GF-D8 (cell line): Measurements from ENCODE around the gene PALB2.
A peak's percentile ranks its signal among the peaks of the same experiment; 100 is the strongest.

Experiments used
- DNase-seq: peaks from one replicate; lab custom pipeline; 2025; lab: John Stamatoyannopoulos, UW

PALB2 gene

DNA sequence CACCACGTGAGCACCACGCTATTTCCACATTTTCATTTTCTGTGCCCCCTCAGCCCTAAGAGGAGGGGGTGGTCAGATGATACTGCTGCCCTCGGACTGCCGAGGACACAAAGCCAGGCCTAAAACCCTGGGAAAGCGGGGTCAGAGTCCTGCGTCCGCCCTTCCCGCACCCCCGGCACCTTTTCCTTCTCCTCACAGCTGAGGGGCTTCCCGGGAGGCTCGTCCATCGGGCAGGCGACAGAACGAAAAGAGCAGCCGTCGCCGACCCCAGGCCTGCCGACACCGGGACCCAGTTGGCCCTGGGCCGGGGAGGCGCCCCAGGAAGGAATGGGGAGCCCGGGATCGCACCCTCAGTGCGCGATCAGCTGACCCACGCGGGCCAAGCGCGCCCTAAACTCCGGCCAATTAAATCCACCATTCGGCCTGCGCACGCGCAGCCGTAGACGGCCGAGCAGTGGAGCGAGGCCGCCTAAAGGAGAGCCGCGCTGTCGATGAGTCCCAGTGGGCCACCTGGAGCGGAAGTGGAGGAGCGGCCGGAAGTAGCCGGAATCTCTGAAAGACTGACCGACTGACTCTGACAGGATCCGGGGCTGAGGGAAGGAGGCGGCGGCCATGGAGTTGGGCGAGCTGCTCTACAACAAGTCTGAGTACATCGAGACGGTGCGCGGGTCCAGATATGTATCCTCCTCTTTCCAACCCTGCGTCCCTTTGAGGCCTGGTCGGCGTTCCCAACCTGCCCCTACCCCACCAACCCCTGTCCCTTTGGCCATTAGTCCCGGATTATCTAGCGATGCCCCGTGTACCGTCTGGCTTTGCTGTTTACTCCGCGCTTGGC, at the start of gene PALB2, which contains the start of gene DCTN5:
Gene PALB2, minus strand, starts transcription at position 380 of the 835 bp plus-strand sequence. Its CDS starts 153 bp downstream, at position 227.
Gene DCTN5, plus strand, starts transcription at position 536 of the 835 bp plus-strand sequence. Its CDS starts 77 bp downstream, at position 613.
- peak; percentile 89 for DNase-seq

- no peak for DNase-seq
These were observed 48.5 kb upstream of the PALB2 start for GRCh38 chr16:23689442-23690187.

GRCh38 chr16:23687034-23687808, 46.1 kb upstream of the PALB2 start:
- no peak for DNase-seq

DNA sequence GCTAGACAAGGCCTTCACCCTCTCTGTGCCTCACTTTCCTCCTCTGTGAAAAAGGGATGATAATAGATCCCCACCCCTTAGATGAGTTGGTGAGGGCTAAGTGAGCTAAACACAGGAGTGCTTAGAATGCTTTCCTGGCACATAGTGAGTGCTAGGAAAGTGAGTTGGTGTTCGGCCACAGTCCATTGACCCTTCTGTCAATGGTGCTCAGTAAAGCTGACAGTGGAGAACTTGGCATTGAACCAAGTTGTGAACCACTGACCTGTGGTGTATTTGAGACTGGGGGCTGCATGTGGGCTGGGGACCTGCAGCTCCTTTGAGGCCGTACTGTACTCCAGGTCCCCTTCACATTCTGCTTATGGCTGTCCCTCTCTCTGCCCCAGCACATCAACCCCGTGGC, 42.4 kb upstream of the PALB2 start:
- no peak for DNase-seq

DNA sequence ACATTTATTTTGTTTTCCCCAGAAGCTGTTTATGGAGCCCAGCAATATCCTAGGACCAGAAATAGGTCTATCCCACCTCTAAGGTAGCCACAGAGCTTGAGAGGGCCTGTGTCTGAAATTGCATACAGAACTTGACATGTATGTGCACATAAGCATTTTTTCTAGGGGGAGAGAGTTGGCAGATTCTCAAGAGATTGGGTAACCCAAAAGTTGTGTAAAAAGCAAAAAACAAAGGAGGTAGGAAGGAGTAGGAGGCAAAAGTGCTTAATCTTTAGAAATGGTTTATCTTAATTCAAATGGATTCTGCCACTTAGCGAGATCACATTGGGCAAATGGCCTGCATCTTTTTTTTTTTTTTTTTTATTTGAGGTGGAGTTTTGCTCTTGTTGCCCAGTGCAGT, 41.1 kb upstream of the PALB2 start:
- DNase-seq: peak; percentile 19

- DNase-seq: no peak
These were observed 38.9 kb upstream of the PALB2 start for GRCh38 chr16:23679986-23680336.

DNA sequence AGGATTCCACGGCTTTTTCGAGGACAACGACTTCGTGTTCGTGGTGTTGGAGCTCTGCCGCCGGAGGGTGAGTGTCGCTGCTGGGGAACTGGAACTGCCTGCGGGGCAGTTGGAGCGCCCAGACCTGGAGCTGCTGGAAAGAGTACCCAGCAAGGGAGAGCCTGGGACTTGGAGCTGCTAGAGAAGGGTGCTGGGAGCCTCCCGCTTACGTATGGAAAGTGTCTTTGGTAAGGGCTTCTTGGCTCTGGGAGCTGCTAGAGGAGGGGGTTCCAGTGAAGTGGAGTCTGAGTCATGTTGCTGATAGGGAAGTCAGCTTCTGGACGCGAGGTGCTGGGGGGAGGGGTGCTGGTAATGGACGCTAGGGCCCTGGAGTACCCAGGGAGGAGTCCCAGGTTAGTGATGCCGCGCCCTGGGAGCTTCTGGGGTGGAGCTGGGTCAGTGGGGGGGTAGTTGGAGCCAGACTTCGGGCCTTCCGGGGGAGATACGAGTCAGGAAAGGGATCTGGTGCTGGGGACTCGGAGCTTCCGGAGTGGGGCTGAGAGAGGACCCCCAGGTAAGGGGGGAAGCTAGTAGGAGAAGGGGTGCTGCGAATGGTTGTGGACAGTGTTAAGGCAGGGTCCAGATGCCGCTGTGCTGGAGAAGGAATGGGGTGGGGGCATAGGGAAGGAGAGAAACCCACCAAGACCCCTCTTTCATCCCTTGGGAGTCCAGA, 38.3 kb upstream of the PALB2 start:
- DNase-seq: peak; percentile 25

GRCh38 chr16:23678430-23679273, 37.5 kb upstream of the PALB2 start, which contains the start of gene PLK1:
Gene PLK1 (plus strand): TSS chr16:23678889. CDS start chr16:23678933, 44 bp downstream.
- DNase-seq: peak; percentile 66

DNA sequence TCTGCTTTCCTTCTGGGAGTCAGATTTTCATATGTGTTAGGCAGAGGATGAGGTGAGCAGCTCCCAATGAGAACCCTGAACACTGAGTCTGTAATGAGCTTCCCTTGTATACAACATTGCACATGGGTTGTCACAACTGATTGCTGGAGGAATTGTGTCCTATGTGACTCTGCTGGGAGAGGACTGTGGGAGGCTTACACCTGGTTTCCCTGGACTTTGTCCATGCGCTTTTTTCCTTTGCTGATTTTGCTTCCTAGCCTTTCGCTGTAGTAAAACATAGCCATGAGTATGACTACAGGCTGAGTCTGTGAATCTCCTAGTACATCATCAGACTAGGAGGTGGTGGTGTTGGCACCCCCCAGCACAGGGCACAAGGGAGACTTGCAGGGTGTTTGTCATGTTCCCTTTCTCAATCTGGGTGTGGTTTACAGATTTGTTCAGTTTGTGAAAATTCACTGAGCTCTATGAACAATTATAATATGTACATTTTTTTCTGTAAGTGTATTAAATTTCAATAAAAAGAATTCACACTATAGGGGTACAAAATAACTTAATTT, 35.9 kb upstream of the PALB2 start:
- no peak for DNase-seq

- DNase-seq: no peak
These were observed 33.0 kb upstream of the PALB2 start for GRCh38 chr16:23673971-23674614.

GRCh38 chr16:23670137-23670776, 29.1 kb upstream of the PALB2 start:
- DNase-seq: no peak

GRCh38 chr16:23668873-23669272, 27.8 kb upstream of the PALB2 start:
- DNase-seq: no peak

DNA sequence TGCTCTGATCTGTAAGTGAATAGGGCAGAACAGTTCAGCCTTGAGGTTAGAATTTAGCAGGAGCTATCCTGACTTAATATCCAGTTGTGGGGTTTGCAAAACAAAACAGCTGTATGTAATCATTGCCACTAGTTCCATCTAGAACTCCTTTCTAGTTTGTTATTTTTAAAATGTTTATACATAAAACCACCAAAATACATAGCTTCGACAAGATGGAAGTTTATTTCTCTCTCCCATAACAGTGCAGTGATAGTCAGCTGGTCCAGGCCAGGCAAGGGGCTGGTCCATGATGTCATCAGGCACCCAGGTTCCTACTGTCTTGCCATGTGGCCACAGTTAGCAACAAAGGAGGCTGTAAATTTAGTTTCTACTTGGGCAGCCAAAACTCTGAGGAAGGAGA, 27.1 kb upstream of the PALB2 start:
- no peak for DNase-seq

GRCh38 chr16:23667355-23667659, 26.2 kb upstream of the PALB2 start:
- DNase-seq: no peak

GRCh38 chr16:23666571-23667354, 25.7 kb upstream of the PALB2 start:
- DNase-seq: no peak

GRCh38 chr16:23663918-23664317, 22.8 kb upstream of the PALB2 start:
- DNase-seq: no peak

GRCh38 chr16:23651943-23652468, 10.9 kb upstream of the PALB2 start:
- no peak for DNase-seq

- DNase-seq: no peak
These were observed 9.7 kb upstream of the PALB2 start for GRCh38 chr16:23650674-23651416.
